ENCODE results near the gene ELOVL6.

DNA sequence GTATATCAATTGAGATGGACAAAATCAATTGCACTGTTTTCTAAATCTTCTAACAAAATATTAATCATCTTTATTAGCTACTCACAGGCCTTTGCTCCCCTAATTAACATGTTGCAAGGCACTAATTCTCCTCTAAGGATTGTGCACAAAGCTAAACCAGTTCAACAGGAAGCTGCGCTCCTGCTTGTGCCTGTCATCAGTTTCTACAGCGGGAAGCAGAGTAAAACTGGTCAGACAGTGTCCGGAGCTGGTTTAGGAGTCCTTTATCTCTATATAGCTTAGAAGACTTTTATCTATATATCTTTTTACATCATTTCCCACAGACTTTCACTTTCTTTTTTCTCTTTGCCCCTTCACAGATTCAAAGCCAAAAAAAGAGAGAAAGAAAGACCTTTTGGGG lies 79.1 kb downstream of the ELOVL6 start:
- TF ChIP-seq, protein P1, sequence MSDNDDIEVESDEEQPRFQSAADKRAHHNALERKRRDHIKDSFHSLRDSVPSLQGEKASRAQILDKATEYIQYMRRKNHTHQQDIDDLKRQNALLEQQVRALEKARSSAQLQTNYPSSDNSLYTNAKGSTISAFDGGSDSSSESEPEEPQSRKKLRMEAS (IDR thresholded peaks at IDR 0.05): no peak
- TF ChIP-seq, protein P2, sequence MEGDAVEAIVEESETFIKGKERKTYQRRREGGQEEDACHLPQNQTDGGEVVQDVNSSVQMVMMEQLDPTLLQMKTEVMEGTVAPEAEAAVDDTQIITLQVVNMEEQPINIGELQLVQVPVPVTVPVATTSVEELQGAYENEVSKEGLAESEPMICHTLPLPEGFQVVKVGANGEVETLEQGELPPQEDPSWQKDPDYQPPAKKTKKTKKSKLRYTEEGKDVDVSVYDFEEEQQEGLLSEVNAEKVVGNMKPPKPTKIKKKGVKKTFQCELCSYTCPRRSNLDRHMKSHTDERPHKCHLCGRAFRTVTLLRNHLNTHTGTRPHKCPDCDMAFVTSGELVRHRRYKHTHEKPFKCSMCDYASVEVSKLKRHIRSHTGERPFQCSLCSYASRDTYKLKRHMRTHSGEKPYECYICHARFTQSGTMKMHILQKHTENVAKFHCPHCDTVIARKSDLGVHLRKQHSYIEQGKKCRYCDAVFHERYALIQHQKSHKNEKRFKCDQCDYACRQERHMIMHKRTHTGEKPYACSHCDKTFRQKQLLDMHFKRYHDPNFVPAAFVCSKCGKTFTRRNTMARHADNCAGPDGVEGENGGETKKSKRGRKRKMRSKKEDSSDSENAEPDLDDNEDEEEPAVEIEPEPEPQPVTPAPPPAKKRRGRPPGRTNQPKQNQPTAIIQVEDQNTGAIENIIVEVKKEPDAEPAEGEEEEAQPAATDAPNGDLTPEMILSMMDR (IDR thresholded peaks at IDR 0.05 in 2 of 3, conservative IDR thresholded peaks at IDR 0.05 in 1 of 3; ENCODE audit: borderline replicate concordance in 1 of 3, insufficient read depth in 1 of 3, low read depth in 2 of 3, low read length in 2 of 3): no peak
- TF ChIP-seq POLR2AphosphoS5 (IDR thresholded peaks at IDR 0.05; ENCODE audit: low read depth, low read length) (no peak), POLR2A (IDR thresholded peaks at IDR 0.05; ENCODE audit: borderline replicate concordance, extremely low read depth, insufficient read depth, insufficient read length) (no peak), ZFX (IDR thresholded peaks at IDR 0.05) (no peak), CBX3 (IDR thresholded peaks at IDR 0.05; ENCODE audit: low read depth) (no peak), EZH2 (IDR thresholded peaks at IDR 0.05) (no peak), TCF7L2 (IDR thresholded peaks at IDR 0.05; ENCODE audit: borderline replicate concordance, extremely low read depth, insufficient read depth, insufficient read length) (no peak), ZNF274 (IDR thresholded peaks at IDR 0.05; ENCODE audit: low read depth, low read length) (no peak), EZH2phosphoT487 (IDR thresholded peaks at IDR 0.05; ENCODE audit: borderline replicate concordance) (no peak), JUND (IDR thresholded peaks at IDR 0.05) (no peak)
- TF ChIP-seq, protein P3, sequence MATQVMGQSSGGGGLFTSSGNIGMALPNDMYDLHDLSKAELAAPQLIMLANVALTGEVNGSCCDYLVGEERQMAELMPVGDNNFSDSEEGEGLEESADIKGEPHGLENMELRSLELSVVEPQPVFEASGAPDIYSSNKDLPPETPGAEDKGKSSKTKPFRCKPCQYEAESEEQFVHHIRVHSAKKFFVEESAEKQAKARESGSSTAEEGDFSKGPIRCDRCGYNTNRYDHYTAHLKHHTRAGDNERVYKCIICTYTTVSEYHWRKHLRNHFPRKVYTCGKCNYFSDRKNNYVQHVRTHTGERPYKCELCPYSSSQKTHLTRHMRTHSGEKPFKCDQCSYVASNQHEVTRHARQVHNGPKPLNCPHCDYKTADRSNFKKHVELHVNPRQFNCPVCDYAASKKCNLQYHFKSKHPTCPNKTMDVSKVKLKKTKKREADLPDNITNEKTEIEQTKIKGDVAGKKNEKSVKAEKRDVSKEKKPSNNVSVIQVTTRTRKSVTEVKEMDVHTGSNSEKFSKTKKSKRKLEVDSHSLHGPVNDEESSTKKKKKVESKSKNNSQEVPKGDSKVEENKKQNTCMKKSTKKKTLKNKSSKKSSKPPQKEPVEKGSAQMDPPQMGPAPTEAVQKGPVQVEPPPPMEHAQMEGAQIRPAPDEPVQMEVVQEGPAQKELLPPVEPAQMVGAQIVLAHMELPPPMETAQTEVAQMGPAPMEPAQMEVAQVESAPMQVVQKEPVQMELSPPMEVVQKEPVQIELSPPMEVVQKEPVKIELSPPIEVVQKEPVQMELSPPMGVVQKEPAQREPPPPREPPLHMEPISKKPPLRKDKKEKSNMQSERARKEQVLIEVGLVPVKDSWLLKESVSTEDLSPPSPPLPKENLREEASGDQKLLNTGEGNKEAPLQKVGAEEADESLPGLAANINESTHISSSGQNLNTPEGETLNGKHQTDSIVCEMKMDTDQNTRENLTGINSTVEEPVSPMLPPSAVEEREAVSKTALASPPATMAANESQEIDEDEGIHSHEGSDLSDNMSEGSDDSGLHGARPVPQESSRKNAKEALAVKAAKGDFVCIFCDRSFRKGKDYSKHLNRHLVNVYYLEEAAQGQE (IDR thresholded peaks at IDR 0.05; ENCODE audit: low read depth): no peak
- TF ChIP-seq, protein P4, sequence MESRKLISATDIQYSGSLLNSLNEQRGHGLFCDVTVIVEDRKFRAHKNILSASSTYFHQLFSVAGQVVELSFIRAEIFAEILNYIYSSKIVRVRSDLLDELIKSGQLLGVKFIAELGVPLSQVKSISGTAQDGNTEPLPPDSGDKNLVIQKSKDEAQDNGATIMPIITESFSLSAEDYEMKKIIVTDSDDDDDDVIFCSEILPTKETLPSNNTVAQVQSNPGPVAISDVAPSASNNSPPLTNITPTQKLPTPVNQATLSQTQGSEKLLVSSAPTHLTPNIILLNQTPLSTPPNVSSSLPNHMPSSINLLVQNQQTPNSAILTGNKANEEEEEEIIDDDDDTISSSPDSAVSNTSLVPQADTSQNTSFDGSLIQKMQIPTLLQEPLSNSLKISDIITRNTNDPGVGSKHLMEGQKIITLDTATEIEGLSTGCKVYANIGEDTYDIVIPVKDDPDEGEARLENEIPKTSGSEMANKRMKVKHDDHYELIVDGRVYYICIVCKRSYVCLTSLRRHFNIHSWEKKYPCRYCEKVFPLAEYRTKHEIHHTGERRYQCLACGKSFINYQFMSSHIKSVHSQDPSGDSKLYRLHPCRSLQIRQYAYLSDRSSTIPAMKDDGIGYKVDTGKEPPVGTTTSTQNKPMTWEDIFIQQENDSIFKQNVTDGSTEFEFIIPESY (IDR thresholded peaks at IDR 0.05; ENCODE audit: extremely low read depth, insufficient replicate concordance, low read length): no peak
